ENCODE results near the gene FBRS. TPM values are rescaled to one million over a fixed set of nuclear protein-coding genes. Genes with fewer than 3 reads are reported as not detected.

Gene FBRS
- total and polyA plus RNA-seq, 8 donors = 19.7 to 185 (median 26.3) TPM

DNA sequence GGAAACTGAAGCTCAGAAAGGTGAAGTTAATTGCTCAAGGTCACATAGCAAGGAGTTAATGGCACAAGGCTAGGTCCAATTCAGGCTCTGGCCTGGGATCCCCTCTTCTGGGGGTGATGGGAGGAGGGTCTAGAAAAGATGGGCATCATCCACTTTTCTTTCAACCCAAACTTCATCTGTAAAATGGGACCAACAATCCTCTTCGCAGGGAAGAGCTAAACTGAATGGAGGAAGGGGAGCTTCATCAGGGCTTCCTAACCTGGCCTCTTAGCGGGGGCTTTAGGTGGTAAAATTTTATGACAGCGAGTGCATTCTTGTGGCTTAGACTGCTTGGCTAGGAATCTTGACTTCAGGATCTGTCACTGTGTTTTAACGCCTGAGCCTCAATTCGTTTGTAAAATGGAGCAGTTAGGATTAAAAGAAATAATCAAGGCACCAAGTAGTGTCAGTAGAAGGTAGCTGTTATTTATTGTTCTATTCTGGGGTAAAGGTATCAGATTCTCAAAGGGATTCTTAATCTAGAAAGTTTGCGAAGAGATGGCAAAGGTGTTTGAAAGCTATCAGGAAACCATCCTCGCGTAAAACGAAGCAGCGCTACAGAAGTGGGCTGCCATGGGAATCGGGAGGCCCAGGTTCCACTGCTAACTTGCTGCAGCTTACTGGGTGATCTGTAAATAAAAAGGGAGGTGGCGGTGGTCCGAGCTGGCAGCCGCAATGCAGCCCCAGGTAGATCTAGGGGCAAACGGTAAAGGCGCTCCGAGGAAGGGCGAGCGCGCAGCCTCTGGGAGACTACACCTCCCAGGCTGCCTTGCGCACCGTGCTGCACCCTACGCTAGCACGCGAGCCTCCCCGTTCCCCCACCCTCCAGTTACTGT, 39.3 kb downstream of the FBRS start:
- intact Hi-C loops (cut with DNase I; ENCODE audit: low total_unique reads) = no loop called here

DNA sequence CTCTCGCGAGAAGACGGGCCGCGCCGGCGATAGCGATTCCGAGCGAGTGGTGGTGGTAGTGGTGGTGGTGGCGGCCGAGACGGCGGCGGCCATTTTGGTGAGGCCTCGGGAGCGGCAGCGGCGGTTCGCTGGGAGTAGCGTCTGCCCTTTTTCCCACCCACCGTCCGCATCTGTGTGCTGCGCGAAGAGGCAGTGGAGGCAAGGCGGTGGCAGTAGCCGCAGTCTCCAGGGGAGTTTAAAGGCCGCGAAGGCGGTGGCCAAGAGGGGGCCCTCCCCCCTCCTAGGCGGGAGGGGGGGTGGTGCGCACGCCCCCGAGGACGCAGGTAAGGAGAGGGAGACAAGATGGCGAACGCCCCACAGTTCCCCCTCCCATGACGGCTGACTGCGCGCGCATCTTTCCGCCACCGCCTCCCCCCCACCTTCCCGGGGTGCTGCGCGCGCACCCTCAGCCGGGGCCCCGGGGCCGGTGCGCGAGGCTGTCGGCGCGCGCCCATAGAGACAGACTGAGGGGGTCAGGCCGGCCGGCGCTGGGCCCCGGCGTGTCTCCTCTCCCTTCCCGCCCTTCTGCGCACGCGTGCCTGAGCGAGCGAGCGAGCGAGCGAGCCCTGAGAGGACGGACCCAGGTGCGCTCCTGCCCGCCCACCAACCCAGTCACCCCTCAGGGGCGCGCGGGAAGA, 40.0 kb downstream of the FBRS start:
- Histone ChIP-seq H3K4me3 (peak overlapping the region; percentile 74 to 98 (median 91)), H3K36me3 (peaks cover 26 to 33% (median 30%) of the 10 kb centered on the region in 4 donors), H3K27ac (peak overlapping the region; percentile 96 to 100 (median 100)), H3K9me3 (no peaks in the 10 kb centered on the region), H3K27me3 (no peaks in the 10 kb centered on the region), H3K4me1 (peaks cover 16 to 53% (median 32%) of the 10 kb centered on the region in 4 donors)
- intact Hi-C loops (cut with DNase I; ENCODE audit: low total_unique reads) = no loop called here
- peak; percentile 99 for DNase-seq
- TF ChIP-seq, protein P1, sequence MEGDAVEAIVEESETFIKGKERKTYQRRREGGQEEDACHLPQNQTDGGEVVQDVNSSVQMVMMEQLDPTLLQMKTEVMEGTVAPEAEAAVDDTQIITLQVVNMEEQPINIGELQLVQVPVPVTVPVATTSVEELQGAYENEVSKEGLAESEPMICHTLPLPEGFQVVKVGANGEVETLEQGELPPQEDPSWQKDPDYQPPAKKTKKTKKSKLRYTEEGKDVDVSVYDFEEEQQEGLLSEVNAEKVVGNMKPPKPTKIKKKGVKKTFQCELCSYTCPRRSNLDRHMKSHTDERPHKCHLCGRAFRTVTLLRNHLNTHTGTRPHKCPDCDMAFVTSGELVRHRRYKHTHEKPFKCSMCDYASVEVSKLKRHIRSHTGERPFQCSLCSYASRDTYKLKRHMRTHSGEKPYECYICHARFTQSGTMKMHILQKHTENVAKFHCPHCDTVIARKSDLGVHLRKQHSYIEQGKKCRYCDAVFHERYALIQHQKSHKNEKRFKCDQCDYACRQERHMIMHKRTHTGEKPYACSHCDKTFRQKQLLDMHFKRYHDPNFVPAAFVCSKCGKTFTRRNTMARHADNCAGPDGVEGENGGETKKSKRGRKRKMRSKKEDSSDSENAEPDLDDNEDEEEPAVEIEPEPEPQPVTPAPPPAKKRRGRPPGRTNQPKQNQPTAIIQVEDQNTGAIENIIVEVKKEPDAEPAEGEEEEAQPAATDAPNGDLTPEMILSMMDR (IDR thresholded peaks at IDR 0.05) = no peak
- TF ChIP-seq POLR2A (IDR thresholded peaks at IDR 0.05) (peak in 1 of 4 donors; percentile 51), POLR2AphosphoS5 (IDR thresholded peaks at IDR 0.05) (peak; percentile 72 to 97 (median 95)), EP300 (IDR thresholded peaks at IDR 0.05) (no peak)
- 0 to 1% (median 0%) methylated on average over 24 to 73 of the region's 76 CpGs for WGBS, 5 donors

More for the DNA sequence above, 39.3 kb downstream of the FBRS start:
- Histone ChIP-seq H3K4me1 (peaks cover 16 to 53% (median 32%) of the 10 kb centered on the region in 4 donors), H3K27me3 (no peaks in the 10 kb centered on the region), H3K9me3 (no peaks in the 10 kb centered on the region), H3K4me3 (peak overlapping the region; percentile 74 to 98 (median 91)), H3K36me3 (peaks cover 19 to 25% (median 22%) of the 10 kb centered on the region in 4 donors), H3K27ac (peak overlapping the region; percentile 96 to 100 (median 100))
- 8 to 24% (median 10%) methylated on average over 14 to 26 of the region's 26 CpGs for WGBS, 5 donors
- no peak for TF ChIP-seq EP300 (IDR thresholded peaks at IDR 0.05)
- TF ChIP-seq, protein P1 (IDR thresholded peaks at IDR 0.05) = peak in 1 of 7 experiments; percentile 16
- peak in 1 of 2 donors; percentile 18 for DNase-seq

DNA sequence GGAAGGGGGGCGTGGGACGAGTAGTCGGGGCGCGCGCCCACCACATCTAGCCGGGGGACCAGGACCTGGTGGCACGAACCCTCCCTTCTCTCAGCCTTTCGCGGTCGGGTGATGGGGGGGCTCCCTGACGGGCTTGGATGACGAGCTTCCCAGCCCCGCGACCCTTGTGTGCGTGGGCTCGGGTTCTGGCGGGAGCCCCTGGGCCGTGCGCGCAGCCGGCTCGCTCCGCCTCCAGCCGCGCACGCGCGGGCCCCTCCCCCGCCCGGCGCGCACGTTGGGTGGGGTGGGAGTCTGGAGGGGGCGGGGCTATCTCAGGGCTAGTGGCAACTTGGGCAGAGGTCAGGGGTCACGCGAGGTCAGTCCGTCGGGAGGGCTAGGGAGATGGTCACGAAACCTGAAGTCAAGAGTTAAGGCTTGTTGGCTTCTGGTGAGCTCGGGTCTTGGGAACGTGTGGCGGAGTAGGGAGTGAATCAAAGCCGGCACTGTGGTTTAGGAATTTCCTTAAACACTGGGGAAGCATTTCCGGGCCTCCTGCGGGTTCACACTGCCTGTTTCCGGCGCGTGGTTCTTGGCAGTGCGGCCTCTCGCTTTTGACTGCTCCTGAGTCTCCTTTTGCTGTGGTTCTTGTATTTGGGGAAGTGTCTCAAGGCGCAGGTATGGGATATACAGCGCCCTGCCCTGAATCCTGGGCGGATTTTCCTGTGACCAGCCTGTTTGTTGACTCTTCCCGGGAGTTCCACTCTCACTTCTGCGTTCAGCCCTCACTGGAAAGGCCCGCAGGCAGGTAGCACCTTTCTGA, 40.8 kb downstream of the FBRS start, which contains the start of gene SRCAP:
TSS of gene SRCAP (plus strand) at position 356 of the 799 bp plus-strand sequence. CDS start 1,654 bp downstream, outside the sequence.
- no peaks in the 10 kb centered on the region for H3K9me3 ChIP-seq
- 1% methylated on average over 24 to 57 of the region's 57 CpGs for WGBS, 5 donors
- intact Hi-C loops (cut with DNase I; ENCODE audit: low total_unique reads) = no loop called here
- no peak for TF ChIP-seq EP300 (IDR thresholded peaks at IDR 0.05)
- no peak for TF ChIP-seq POLR2A (IDR thresholded peaks at IDR 0.05)
- TF ChIP-seq, protein P1 (IDR thresholded peaks at IDR 0.05) = no peak
- TF ChIP-seq POLR2AphosphoS5 (IDR thresholded peaks at IDR 0.05) = peak in 1 of 3 donors; percentile 12
- H3K36me3 ChIP-seq = peaks cover 34 to 40% (median 37%) of the 10 kb centered on the region in 4 donors
- peak within 1 kb of the TSS; percentile 96 to 100 (median 100) for H3K27ac ChIP-seq
- no peaks in the 10 kb centered on the region for H3K27me3 ChIP-seq
- peaks cover 16 to 46% (median 30%) of the 10 kb centered on the region in 4 donors for H3K4me1 ChIP-seq
- DNase-seq = peak; percentile 87 to 93
- peak within 1 kb of the TSS; percentile 74 to 98 (median 91) for H3K4me3 ChIP-seq
